HAP-1 (cell line): ENCODE results near the gene ATP7A.
"Not testable (repeated sequence)": the region's sequence is repeated elsewhere in the genome, so short reads cannot be mapped to it uniquely, and the experiment has no call there.

Experiments
- DNase-seq, 2 experiments: peaks; one replicate each; pipeline ENCODE4 v3.0.0-alpha.2; 2016 to 2020; ENCODE audit warnings: low spot score in 2 of 2
- H3K27me3 ChIP-seq: fragments of 250-450 bp; sonication (Bioruptor Pico); 2 replicates; pipeline ENCODE4 v1.5.1; 2020; ENCODE audit warnings: low read depth, mild to moderate bottlenecking, moderate library complexity
- H3K36me3 ChIP-seq: fragments of 250-450 bp; sonication (Bioruptor Pico); replicated peaks from 2 replicates; pipeline ENCODE4 v1.5.1; 2020; ENCODE audit warnings: mild to moderate bottlenecking
- H3K4me1 ChIP-seq: fragments of 250-450 bp; sonication (Bioruptor Pico); 2 replicates; pipeline ENCODE4 v1.5.1; 2020; ENCODE audit warnings: mild to moderate bottlenecking
- H3K4me3 ChIP-seq: fragments of 250-450 bp; sonication (Bioruptor Pico); 2 replicates; pipeline ENCODE4 v1.5.1; 2020; ENCODE audit warnings: mild to moderate bottlenecking, moderate library complexity
- H3K9me3 ChIP-seq: fragments of 250-450 bp; sonication (Bioruptor Pico); 2 replicates; pipeline ENCODE4 v1.5.1; 2020; ENCODE audit warnings: mild to moderate bottlenecking, moderate library complexity
- in situ Hi-C: fragments of 300-500 bp; cut with MboI; formaldehyde crosslinking; loops from 3 replicates; pipeline ENCODE4 v1.14.3; 2020; ENCODE audit warnings: low sequenced_read_pairs, inconsistent platforms, mixed read lengths

Gene ATP7A

DNA sequence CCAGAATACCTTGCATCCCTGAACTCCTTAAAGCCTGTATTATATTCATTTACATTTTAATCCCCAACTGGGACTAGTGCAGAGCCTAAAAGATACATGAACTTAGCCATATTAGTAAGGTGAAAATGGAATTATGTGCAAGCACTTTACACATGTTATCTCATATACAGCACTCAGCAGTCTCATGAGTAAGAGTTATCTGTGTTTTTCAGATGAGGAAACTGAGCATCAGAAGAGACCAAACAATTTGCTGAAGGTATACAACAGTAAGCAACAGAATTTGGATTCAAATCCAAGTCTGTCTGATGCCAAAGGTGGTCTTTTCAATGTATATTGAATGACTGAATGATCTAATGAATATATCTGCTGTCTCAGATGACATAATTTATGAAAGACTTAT, 12.3 kb downstream of the ATP7A start:
- Histone ChIP-seq H3K36me3 (no peaks in the 10 kb centered on the region), H3K27me3 (no peaks in the 10 kb centered on the region), H3K9me3 (no peaks in the 10 kb centered on the region), H3K4me3 (no peak overlapping the region), H3K4me1 (no peaks in the 10 kb centered on the region)
- no peak for DNase-seq
- in situ Hi-C loops, result no loop called here

GRCh38 chrX:77924320-77924859, 13.9 kb downstream of the ATP7A start:
- no peaks in the 10 kb centered on the region for H3K4me1 ChIP-seq
- H3K9me3 ChIP-seq, result no peaks in the 10 kb centered on the region
- in situ Hi-C loops, result no loop called here
- no peaks in the 10 kb centered on the region for H3K36me3 ChIP-seq
- DNase-seq, result no peak
- H3K27me3 ChIP-seq, result no peaks in the 10 kb centered on the region
- no peak overlapping the region for H3K4me3 ChIP-seq

DNA sequence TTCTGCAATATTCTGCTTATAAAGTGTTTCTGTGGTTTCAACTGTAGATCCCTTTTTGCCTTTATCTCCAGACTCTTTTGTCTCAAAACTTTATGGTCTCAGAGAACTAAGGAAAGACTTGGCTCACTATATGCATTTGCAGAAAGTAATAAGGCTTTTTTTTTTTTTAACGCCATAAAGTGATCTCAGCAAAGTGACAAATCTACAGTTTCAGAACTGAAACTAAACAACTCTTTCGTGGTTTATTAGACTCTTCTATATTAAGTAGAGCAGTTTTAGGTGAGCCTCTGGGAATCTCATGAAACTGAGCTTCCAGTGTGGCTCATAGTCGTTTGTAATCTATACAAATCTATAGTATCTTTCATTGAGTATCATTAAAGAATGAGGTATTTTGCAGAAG, 15.3 kb downstream of the ATP7A start:
- no peak for DNase-seq

GRCh38 chrX:77930581-77930980, 20.1 kb downstream of the ATP7A start:
- Histone ChIP-seq H3K9me3 (no peaks in the 10 kb centered on the region), H3K4me1 (no peaks in the 10 kb centered on the region), H3K27me3 (no peaks in the 10 kb centered on the region), H3K4me3 (no peak overlapping the region), H3K36me3 (no peaks in the 10 kb centered on the region)
- in situ Hi-C loops, result no loop called here
- no peak for DNase-seq

More for the DNA sequence above, 15.3 kb downstream of the ATP7A start:
- H3K36me3 ChIP-seq, result no peaks in the 10 kb centered on the region
- in situ Hi-C loops, result no loop called here
- no peak overlapping the region for H3K4me3 ChIP-seq
- H3K4me1 ChIP-seq, result no peaks in the 10 kb centered on the region
- no peaks in the 10 kb centered on the region for H3K9me3 ChIP-seq
- no peaks in the 10 kb centered on the region for H3K27me3 ChIP-seq

GRCh38 chrX:77935886-77936285, 25.4 kb downstream of the ATP7A start:
- Histone ChIP-seq H3K36me3 (no peaks in the 10 kb centered on the region), H3K27me3 (no peaks in the 10 kb centered on the region), H3K9me3 (no peaks in the 10 kb centered on the region), H3K4me3 (no peak overlapping the region), H3K4me1 (no peaks in the 10 kb centered on the region)
- no peak for DNase-seq
- in situ Hi-C loops, result no loop called here

DNA sequence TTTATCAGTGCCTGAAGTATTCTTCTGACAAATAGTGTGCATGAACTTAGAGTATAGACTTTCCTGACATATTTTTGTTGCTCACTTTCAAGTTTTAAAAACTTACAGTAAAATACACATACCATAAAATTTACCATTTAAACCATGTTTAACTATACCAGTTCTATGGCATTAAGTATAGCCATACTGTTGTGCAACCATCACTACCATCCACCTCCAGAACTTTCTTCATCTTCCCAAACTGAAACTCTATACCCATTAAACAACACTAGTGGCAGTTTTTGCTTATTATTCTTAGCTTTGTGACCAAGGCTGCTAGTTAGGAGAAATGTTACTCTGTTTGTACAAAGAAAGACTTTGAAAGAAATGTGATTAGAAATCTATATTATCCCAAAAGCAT, 25.8 kb downstream of the ATP7A start:
- no peaks in the 10 kb centered on the region for H3K27me3 ChIP-seq
- no peaks in the 10 kb centered on the region for H3K4me1 ChIP-seq
- H3K36me3 ChIP-seq, result no peaks in the 10 kb centered on the region
- in situ Hi-C loops, result no loop called here
- no peak for DNase-seq
- H3K4me3 ChIP-seq, result no peak overlapping the region
- H3K9me3 ChIP-seq, result no peaks in the 10 kb centered on the region

DNA sequence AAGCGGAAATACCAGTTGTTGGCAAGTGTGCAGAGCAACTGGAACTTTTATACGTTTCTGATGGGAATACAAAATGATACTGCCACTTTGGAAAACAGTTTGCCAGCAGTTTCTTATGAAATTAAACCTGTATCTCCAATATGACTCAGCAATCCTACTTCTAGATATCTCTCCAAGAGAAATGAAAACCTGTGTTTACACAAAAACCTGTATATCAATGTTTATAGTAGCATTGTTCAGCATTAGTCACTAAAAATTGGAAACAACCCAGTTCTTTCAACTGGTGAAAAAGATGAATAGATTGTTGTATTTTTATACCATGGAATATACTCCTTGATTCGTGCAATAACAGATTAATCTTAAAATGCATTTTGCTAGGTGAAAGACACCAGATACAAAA, 26.8 kb downstream of the ATP7A start:
- in situ Hi-C loops, result no loop called here
- DNase-seq, result no peak
- Histone ChIP-seq H3K4me1 (no peaks in the 10 kb centered on the region), H3K36me3 (no peaks in the 10 kb centered on the region), H3K9me3 (no peaks in the 10 kb centered on the region), H3K4me3 (no peak overlapping the region), H3K27me3 (no peaks in the 10 kb centered on the region)

- Histone ChIP-seq H3K9me3 (no peaks in the 10 kb centered on the region), H3K4me1 (no peaks in the 10 kb centered on the region), H3K4me3 (no peak overlapping the region), H3K36me3 (no peaks in the 10 kb centered on the region), H3K27me3 (no peaks in the 10 kb centered on the region)
- DNase-seq, result no peak
- in situ Hi-C loops, result no loop called here
Measured at GRCh38 chrX:77938083-77938680, 27.7 kb downstream of the ATP7A start.

DNA sequence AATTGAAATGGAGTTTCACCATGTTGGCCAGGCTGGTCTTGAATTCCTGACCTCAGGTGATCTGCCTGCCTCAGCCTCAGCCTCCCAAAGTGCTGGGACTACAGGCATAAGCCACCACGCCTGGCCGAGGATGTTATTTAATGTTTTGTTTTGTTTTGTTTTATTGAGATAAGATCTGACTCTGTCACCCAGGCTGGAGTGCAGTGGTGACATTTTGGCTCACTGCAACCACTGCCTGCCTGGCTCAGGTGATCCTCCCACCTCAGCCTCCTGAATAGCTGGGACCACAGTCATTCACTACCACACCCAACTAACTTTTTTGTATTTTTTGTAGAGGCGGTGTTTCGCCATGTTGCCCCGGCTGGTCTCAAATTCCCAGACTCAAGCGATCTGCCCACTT, 34.5 kb downstream of the ATP7A start:
- DNase-seq, H3K4me1 ChIP-seq, H3K27me3 ChIP-seq, in situ Hi-C loops, H3K4me3 ChIP-seq, H3K9me3 ChIP-seq, H3K36me3 ChIP-seq: not testable (repeated sequence)

GRCh38 chrX:77945910-77946545, 35.5 kb downstream of the ATP7A start:
- no peaks in the 10 kb centered on the region for H3K36me3 ChIP-seq
- H3K4me1 ChIP-seq, result no peaks in the 10 kb centered on the region
- in situ Hi-C loops, result no loop called here
- DNase-seq, result no peak
- no peaks in the 10 kb centered on the region for H3K9me3 ChIP-seq
- no peaks in the 10 kb centered on the region; the same call in 1 of the 2 replicates for H3K27me3 ChIP-seq
- no peak overlapping the region for H3K4me3 ChIP-seq

DNA sequence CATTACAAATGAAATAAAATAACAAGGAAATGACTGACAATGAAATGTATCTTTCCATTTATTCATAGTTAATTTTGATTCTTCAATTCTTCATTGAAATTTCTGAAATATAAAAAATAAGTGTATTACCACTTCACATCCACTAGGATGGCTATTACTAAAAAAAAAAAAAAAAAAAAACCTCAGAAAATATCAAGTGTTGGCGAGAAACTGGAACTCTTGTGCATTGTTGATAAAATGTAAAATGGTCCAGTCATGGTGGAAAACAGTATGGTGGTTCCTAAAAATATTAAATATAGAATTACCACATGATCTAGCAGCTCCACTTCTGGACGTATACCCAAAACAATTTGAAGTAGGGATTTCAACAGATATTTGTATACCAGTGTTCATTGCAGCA, 36.1 kb downstream of the ATP7A start:
- in situ Hi-C loops, result no loop called here
- no peak overlapping the region for H3K4me3 ChIP-seq
- no peaks in the 10 kb centered on the region for H3K9me3 ChIP-seq
- no peaks in the 10 kb centered on the region for H3K4me1 ChIP-seq
- no peak for DNase-seq
- no peaks in the 10 kb centered on the region for H3K36me3 ChIP-seq
- no peaks in the 10 kb centered on the region; the same call in 1 of the 2 replicates for H3K27me3 ChIP-seq

DNA sequence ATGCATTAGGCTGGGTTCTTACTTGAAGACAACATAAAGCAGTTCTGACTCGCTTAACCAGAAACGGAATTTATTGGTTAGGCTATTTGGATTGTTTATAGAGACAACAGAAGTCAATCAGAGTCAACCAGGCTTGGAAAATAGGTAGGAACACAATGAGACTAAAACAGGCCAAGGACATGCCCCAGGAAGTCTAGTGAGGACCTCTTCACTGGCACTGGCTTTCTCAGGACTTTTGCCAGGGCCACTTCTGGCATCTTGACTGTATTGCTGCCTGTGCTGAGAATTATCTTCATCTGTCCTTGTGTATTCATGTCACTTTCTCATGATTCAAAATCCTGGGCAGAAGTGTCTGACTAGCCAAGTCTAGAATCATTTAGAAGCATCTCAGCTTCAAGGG, 39.3 kb downstream of the ATP7A start:
- no peaks in the 10 kb centered on the region for H3K27me3 ChIP-seq
- no peak overlapping the region for H3K4me3 ChIP-seq
- in situ Hi-C loops, result no loop called here
- DNase-seq, result no peak
- H3K36me3 ChIP-seq, result no peaks in the 10 kb centered on the region
- no peaks in the 10 kb centered on the region for H3K9me3 ChIP-seq
- H3K4me1 ChIP-seq, result no peaks in the 10 kb centered on the region; the same call in 1 of the 2 replicates

DNA sequence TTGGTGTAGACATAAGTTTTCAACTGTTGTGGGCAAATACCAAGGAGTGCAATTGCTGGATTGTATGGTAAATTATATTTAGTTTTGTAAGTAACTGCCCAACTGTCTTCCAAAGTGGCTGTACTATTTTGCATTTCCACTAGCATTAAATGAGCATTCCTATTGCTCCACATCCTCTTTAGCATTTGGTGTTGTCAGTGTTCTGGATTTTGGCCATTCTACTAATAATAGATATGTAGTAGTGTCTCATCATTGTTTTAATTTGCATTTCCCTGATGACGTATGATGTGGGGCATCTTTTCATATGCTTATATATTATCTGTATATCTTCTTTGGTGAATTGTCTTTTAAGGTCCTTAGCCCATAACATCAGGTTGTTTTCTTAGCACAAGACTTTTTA, 41.7 kb downstream of the ATP7A start:
- no peaks in the 10 kb centered on the region; the same call in 1 of the 2 replicates for H3K4me1 ChIP-seq
- H3K9me3 ChIP-seq, result no peaks in the 10 kb centered on the region
- H3K36me3 ChIP-seq, result no peaks in the 10 kb centered on the region
- in situ Hi-C loops, result no loop called here
- no peak for DNase-seq
- H3K27me3 ChIP-seq, result no peaks in the 10 kb centered on the region
- no peak overlapping the region for H3K4me3 ChIP-seq

GRCh38 chrX:77953302-77953701, 42.8 kb downstream of the ATP7A start:
- no peaks in the 10 kb centered on the region for H3K27me3 ChIP-seq
- no peak for DNase-seq
- H3K4me1 ChIP-seq, result no peaks in the 10 kb centered on the region; the same call in 1 of the 2 replicates
- in situ Hi-C loops, result no loop called here
- no peak overlapping the region for H3K4me3 ChIP-seq
- H3K9me3 ChIP-seq, result no peaks in the 10 kb centered on the region
- H3K36me3 ChIP-seq, result no peaks in the 10 kb centered on the region
